ENCODE data around the gene CEBPA.

Gene CEBPA

DNA sequence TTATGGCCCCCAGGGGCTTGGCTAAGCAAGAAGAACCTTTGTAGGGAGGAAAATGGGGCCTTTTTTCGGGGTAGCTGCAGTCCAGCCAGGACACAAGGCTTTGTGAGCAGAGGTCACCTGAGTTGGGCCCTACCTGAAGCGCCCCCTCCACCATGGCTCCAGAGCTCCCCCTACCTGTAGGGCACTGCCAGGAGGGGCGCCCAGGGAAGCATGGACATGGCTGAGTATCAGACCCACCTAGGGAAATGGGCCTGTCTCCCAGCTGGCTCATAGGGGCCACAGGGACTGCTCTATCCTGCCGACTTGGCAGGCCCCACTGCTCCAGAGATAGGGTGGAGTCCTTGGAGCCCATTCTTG is 9.0 kb upstream of the CEBPA start:
- TF ChIP-seq, protein P1, sequence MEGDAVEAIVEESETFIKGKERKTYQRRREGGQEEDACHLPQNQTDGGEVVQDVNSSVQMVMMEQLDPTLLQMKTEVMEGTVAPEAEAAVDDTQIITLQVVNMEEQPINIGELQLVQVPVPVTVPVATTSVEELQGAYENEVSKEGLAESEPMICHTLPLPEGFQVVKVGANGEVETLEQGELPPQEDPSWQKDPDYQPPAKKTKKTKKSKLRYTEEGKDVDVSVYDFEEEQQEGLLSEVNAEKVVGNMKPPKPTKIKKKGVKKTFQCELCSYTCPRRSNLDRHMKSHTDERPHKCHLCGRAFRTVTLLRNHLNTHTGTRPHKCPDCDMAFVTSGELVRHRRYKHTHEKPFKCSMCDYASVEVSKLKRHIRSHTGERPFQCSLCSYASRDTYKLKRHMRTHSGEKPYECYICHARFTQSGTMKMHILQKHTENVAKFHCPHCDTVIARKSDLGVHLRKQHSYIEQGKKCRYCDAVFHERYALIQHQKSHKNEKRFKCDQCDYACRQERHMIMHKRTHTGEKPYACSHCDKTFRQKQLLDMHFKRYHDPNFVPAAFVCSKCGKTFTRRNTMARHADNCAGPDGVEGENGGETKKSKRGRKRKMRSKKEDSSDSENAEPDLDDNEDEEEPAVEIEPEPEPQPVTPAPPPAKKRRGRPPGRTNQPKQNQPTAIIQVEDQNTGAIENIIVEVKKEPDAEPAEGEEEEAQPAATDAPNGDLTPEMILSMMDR (IDR thresholded peaks at IDR 0.05; ENCODE audit: low read depth, low read length) = no peak

DNA sequence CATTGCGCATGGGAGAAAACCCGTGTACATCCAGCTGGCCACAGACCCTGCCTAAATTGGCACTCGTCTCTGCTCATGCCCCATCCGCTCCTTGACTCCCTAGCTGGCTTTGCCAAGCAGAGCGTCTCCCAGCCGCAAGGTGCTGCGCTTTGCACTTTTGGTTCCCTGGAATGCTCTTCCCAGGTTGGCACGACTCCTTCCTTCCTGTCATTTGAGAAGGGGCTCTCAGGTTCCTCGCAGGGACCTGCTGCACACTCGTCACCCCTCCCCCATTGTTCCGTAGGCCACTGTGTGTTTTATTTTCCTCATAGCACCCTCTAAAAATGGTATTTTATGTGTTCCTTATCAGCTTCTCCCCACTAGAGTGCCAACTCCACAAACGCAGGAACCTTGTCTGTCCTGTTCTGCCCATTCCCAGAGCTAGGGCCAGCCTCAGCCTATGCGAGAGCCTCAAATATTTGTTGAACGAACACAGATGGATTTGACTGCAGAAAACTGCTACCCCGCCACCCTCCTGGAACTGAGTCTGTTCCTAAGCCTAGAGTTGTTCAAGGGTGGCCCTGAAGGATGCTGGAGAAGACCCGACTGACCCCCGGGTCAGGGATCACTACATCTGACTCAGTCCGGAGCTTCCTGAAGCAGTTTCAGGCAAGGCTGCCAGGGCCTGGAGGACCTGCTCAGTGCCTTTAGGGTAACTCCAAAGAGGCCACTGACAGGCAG is 8.4 kb upstream of the CEBPA start:
- DNase-seq (ENCODE audit: extremely low read depth, low read depth) = no peak
- TF ChIP-seq, protein P1 (IDR thresholded peaks at IDR 0.05; ENCODE audit: low read depth, low read length) = no peak

More for the DNA sequence above, 9.0 kb upstream of the CEBPA start:
- no peak for DNase-seq (ENCODE audit: extremely low read depth, low read depth)

DNA sequence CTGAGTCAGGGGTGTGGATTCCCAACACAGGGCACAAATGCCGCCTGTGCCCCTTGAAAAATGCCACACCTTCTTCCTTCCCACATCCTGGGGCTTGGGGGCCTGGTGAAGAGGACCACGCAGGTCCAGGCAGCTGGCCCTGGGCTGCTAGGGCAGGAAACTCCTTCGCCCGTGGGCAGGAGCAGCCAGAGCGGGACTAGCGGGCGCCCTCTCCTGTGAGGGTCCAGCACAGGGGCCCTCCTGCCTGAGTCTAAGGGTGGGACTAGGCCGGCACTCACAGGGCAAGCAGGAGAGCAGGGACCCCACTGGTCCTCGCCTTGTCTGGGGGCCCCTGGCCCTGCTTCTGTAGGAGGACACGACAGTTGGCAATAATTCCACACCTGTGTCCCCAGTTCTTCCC is 7.5 kb upstream of the CEBPA start:
- TF ChIP-seq, protein P1 (IDR thresholded peaks at IDR 0.05; ENCODE audit: low read depth, low read length) = no peak
- no peak for DNase-seq (ENCODE audit: extremely low read depth, low read depth)

- TF ChIP-seq, protein P1 (IDR thresholded peaks at IDR 0.05; ENCODE audit: low read depth, low read length) = no peak
- no peak for DNase-seq (ENCODE audit: extremely low read depth, low read depth)
These were observed 4.8 kb upstream of the CEBPA start for GRCh38 chr19:33306853-33307792.

- TF ChIP-seq, protein P1 (IDR thresholded peaks at IDR 0.05; ENCODE audit: low read depth, low read length) = no peak
These were observed 3.9 kb upstream of the CEBPA start for GRCh38 chr19:33306191-33306590.

DNA sequence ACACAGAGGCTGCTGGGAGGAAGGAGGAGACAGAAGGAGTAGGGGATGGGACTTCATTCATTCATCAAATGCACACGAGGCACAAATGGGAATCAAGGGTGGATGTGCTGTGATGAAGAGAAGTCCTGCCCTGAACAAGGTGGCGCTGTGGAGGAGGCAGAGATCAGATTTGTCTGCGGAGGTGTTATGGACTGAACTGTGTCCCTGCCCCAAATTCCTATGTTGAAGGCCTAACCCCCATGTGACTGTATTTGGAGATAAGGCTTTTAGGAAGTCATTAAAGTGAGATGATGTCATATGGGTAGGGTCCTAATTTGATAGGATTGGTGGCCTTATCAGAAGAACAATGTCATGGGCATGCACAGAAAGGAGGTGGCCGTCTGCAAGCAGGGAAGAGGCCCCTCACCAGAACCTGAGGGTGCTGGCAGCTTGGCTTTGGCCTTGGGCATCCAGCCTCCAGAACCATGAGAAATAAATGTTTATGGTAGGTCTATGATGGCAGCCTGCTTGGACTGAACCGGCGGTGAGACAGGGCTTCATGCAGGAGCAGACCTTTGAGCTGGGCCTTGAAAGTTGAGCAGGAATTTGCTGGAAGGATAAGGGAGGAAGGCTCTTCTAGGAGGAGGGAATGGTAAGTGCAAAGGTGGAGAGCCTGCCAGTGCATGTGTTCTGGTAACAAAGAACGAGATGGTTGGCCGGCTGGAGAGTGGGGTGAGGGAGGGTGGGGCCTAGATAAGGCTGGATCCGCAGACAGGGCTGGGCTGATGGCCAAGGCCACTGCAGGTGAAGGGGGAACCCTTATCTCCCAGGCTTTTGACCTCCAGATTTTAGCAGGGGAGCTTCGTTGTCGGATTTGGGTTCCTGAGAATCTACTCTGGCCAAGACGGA is 2.7 kb upstream of the CEBPA start:
- DNase-seq (ENCODE audit: extremely low read depth, low read depth) = no peak
- TF ChIP-seq, protein P1 (IDR thresholded peaks at IDR 0.05; ENCODE audit: low read depth, low read length) = no peak

More at GRCh38 chr19:33306191-33306590, 3.9 kb upstream of the CEBPA start:
- DNase-seq (ENCODE audit: extremely low read depth, low read depth) = no peak
